LNCAP (cell line): ENCODE measurements around the gene PSTPIP1.

Experiments
- TF ChIP-seq, protein P1 (sequence below): fragments of 450-650 bp; IDR thresholded peaks from 2 replicates; pipeline ENCODE4 v1.5.1; 2017; ENCODE audit warnings: mild to moderate bottlenecking

PSTPIP1 gene

DNA sequence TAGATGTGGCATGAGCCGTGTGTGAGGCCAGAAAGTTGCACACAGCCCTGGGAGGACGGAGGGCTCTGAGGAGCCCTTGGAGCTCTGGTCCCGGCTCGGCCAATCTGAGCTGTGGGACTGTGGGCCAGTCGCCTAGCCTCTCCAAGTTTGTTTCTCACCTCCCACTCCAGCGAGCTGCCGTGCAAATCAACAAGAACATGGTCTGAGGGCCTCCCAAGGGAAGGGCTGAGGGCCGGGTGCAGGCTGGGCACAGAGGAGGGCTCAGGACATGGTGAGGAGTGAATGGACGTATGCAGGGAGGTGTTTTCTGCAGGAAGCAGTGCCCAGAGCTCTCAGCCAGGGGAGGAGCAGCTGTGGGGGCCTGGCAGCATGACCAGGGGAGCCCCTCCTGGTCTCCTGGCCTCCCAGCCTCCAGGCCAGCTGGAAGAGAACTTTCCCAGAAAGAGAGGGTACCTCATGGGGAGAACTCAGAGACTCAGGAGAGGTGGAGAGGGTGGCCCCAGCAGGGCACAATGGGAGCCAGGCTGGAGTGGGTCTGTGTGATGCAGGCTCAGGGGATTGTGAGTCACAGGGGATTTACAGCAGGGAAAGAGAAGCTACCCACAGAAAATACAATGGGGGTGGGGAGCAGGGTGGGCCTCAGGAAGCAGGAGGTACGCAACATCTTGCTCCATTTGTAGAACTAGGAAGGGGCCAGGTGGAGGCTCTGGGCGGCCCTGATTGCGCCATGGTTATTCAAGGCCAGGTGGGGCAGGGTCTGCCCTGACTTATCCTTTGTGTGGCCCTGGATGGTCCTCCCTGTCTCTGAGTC is 24.8 kb downstream of the PSTPIP1 start:
- TF ChIP-seq, protein P1, sequence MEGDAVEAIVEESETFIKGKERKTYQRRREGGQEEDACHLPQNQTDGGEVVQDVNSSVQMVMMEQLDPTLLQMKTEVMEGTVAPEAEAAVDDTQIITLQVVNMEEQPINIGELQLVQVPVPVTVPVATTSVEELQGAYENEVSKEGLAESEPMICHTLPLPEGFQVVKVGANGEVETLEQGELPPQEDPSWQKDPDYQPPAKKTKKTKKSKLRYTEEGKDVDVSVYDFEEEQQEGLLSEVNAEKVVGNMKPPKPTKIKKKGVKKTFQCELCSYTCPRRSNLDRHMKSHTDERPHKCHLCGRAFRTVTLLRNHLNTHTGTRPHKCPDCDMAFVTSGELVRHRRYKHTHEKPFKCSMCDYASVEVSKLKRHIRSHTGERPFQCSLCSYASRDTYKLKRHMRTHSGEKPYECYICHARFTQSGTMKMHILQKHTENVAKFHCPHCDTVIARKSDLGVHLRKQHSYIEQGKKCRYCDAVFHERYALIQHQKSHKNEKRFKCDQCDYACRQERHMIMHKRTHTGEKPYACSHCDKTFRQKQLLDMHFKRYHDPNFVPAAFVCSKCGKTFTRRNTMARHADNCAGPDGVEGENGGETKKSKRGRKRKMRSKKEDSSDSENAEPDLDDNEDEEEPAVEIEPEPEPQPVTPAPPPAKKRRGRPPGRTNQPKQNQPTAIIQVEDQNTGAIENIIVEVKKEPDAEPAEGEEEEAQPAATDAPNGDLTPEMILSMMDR, result no peak

DNA sequence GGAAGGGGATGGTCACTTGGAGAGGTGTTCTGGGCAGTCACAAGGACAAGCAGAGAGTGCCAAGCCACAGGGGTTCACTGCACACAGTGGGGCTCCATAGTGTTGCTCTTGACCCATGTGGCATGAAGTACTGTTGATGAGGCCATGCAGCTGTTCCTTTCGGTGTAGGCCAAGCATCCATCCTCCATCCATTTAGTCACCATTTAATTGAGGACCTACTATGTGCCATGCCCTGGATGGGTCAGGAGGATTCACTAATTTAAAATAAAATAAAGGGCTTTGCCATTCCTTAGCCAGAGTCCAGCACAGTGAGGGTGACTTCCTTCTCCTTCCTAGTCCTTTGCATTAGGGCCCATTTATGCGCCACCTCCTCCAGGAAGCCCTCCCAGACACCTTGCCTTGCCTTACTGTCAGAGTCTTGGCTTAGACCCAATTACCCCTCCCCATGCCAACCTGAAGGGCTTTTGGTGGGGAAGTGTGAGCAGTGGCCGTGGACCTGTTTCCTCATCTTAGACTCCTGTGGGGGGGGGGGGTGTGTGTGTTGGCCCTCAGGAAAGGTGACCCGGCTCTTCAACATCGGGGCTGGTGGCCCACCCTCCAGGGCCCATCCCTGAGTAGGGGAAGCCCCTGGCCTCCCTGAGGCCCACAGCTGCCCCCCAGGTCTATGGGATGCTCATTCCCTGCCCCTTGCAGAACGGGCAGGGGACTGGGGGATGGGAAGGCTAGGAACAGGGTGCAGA is 25.6 kb downstream of the PSTPIP1 start:
- TF ChIP-seq, protein P1, result no peak

DNA sequence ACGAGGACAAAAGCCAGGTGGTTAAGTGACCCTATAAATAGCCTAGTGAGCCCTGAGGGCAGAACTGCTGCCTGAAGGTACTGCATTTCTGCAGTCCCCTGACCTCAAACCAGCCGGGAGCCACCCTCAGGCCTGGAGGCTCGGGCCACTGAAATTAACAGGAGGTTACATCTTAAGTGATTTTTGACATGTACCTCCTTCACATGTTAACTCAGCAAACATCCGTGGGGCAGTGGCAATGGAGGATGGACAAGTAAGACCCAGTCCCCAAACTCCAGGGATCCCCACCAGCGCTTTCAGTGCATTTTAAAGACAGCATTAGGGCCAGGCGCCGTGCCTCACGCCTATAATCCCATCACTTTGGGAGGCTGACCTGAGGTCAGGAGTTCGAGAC is 26.2 kb downstream of the PSTPIP1 start:
- TF ChIP-seq, protein P1, result no peak

DNA sequence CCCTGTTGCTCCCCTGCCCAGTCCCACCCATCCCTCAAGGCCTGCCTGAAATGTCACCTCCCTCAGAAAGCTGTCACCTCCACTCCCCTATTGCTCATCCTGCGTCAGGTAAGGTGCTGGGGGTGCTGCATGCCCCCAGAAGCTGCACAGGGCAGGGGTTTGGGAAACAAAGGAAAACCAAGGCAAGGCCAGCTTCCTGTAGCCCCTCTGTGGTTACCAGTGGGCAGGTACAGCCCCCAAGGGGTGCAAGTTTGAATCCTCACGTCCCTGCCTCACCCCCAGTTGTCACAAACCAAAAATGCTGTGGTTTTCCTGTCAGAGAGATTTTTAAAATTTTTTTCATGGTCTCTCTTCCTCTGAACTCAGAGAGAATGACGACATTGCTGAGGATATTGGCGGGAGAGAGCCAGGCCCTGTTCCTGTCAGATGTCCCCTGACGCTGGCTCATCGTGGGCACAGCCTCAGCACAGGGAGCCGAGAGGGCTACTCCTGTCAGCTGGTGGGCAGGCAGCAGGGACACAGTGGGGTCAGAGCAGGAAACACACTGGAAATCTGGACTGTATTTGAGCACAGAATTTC is 27.0 kb downstream of the PSTPIP1 start:
- TF ChIP-seq, protein P1, result no peak

DNA sequence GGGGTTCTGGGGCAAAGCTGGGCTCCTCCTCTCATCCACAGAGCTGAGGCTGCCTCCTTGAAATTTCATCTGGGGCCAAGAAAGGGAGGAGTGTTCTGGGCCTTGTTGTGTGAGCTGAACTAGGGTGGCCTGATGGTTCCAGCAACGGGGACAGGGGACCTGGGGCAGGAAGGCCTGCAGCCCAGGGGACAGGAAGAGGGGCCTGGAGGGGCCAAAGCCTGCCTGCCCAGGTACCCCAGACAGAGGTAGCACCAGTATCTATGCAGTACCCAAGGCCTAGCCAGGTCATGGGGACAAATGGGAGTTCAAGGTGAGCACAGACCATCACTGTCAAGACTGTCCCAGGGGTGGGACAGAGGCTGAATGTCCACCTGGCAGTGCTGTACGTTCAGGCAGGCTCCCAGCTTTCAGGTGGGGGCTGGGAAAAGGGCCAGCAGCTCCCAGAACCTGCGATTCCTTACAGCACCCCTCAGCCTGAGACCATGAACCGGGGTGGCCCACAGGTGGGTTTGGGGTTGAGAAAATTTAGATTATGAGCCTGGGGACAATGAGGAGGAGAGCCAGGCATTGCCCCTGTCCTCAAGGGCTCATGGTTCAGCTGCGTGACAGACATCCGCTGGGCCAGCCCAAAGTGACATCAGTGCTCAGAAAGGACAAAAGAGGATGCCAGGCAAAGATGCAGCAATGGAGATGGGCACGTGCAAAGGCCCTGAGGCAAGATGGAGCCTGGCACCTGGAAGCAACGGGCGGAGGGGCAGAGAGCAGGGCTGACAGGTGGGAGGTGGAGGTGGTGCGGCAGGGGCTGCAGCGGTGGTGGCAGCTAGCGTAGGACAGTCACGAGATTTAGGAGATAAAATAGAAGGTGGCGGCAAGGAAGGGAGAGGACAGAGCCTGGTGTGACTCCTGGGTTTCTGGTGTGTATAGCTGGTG is 28.0 kb downstream of the PSTPIP1 start:
- TF ChIP-seq, protein P1, result no peak

DNA sequence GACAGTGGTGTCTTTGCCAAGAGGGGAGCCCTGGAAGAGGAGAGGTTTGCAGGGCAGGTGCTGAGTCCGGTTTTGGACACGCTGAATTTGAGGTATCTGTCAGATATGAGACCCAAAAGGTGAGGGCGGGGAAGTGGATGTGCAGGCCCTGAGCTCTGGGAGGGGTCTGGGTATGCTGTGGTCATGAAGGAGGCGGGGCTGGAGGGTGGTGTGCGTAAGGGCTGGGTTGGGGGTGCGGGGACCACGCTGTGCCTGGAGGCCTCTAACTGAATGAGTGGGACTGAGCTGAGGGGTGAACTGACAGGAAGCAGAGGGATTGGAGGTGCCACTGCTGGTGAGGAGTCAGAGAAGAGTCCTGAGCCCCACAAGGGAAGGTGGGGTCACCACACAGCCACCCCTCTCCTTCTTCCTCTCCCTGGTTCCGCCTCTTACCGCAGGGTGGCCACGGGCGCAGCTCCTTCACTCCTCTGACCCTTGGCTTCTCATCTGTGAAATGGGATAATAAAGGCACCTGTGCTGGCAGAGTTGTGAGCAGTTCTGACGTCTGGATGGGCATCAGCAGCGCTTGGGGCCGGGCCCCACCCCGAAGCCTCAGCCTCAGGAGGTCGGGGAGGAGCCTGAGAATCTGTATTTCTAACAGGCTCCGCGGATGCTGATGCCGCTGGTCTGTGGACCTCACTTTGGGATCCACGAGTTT is 28.8 kb downstream of the PSTPIP1 start:
- TF ChIP-seq, protein P1, result no peak
